Testis (tissue), 2 donors: Measurements from ENCODE around the gene KRT15.

Experiments
- CTCF ChIP-seq, 3 experiments: fragments of 450-650 bp in 2 of 3; fragments of 200-600 bp in 1 of 3; sonication (generic) in 1 of 3; IDR thresholded peaks; one replicate each; pipeline ENCODE4 v1.5.1; 2016 to 2019; ENCODE audit warnings: antibody characterized with exemption in 3 of 3, mild to moderate bottlenecking in 2 of 3, moderate library complexity in 1 of 3
- POLR2A ChIP-seq: fragments of 450-650 bp; IDR thresholded peaks from one replicate; pipeline ENCODE4 v1.6.1; 2017; ENCODE audit warnings: antibody characterized with exemption, mild to moderate bottlenecking, moderate library complexity

GRCh38 chr17:41486316-41486715 lies 32.4 kb downstream of the KRT15 start:
- TF ChIP-seq CTCF (IDR thresholded peaks at IDR 0.05), result no peak
- TF ChIP-seq POLR2A, result no peak
